ENCODE results near the gene PHPT1.
"Not testable (repeated sequence)": the region's sequence is repeated elsewhere in the genome, so short reads cannot be mapped to it uniquely, and the experiment has no call there.

PHPT1 gene

GRCh38 chr9:136833381-136834048, 15.7 kb upstream of the PHPT1 start:
- H3K9me3 ChIP-seq (ENCODE audit: control insufficient read depth, low read length); H3K4me1 ChIP-seq (ENCODE audit: control insufficient read depth, insufficient read depth, low read length); H3K9ac ChIP-seq (ENCODE audit: low read length); H3K27me3 ChIP-seq (replicated peaks; ENCODE audit: control insufficient read depth, insufficient read depth, low read length); DNase-seq (ENCODE audit: low read depth); H3K4me3 ChIP-seq (ENCODE audit: low read length): not testable (repeated sequence)
- peaks cover 42% of the 10 kb centered on the region for H3K36me3 ChIP-seq (ENCODE audit: control insufficient read depth, insufficient read depth, low read length, severe bottlenecking)

DNA sequence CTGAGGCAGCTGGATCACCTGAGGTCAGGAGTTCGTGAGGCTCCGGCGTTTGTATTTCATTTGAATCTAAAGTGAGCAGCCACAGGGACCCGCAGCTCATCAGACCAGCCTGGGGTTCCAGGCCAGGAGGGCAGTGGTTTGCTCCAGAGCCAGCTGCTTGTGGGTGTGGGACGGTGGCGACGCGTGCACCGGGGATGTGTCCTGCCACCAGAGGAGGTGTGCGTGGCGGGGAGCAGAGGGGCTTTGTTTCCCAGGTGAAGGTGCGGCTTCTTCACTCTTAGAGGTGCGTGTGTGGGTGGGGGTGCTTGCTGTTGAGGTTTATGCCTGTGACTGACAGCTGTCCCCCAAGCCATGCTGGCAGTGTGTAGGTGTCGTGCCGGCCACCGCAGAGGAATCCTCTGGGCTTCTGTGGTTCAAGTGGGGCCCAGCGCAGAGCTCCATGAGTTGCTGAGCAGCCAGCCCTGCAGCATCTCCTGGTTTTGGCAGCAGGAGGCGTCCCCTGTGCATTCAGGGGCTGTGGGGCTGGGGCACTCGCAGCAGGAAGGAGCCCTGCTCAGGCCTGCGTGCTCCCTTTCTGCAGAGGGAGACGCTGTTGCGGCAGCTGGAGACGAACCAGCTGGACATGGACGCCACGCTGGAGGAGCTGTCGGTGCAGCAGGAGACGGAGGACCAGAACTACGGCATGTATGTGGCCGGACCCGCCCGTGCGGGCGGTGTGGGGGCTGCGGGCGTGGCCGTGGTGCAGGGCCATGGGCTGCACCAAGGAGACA, 13.9 kb upstream of the PHPT1 start:
- H3K4me1 ChIP-seq (ENCODE audit: control insufficient read depth, insufficient read depth, low read length), result no peaks in the 10 kb centered on the region
- no peaks in the 10 kb centered on the region for H3K27me3 ChIP-seq (replicated peaks; ENCODE audit: control insufficient read depth, insufficient read depth, low read length)
- H3K4me3 ChIP-seq (ENCODE audit: low read length), result no peak overlapping the region
- H3K36me3 ChIP-seq (ENCODE audit: control insufficient read depth, insufficient read depth, low read length, severe bottlenecking), result peaks cover 38% of the 10 kb centered on the region
- no peak for DNase-seq (ENCODE audit: low read depth)
- H3K9ac ChIP-seq (ENCODE audit: low read length), result no peak overlapping the region
- no peaks in the 10 kb centered on the region for H3K9me3 ChIP-seq (ENCODE audit: control insufficient read depth, low read length)

DNA sequence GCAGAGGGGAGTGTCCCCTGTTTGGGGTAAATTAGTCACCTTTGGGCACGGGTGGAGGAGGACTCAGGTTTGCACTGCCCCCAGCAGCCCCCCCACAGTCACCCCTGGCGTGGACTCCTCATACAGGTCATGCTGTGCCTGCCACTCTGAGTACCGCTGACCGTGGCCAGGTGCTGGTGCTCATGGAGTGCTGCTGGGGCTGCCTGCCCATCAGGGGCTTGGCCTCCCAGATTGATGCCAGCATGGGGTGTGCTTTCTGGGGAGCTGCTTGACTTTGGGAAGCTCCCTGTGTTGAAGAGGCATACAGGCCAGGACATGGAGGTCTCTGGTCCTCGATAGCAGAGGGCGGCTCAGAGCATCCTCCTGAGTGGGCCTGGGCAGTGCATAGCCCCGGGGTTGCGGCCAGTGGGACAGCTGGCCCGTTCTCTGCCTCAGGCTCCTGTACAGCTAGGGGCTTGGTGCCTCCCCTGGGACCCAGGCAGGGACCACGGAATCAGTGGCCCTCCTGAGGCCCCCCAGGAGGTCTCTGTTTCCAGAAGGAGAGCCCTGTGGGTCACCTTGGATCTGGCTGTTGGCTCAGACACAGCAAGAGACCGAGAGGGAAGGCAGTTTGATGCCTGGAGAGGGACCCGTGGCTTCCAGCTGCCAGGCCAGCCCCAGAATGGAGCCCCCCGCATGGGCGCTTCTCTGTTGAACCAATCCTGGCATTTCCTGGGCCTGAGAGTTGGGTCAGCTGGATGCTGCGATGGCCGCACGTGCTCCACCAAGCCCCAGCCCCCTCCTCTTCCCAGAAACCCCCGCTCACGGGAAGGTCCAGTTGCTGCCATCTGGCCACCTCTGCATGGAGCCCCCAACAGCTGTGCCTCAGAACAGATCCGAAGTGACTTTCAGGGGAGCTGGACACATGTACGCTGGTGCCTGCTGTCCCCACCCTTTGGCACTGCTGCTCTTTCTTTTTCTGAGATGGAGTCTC, 13.0 kb upstream of the PHPT1 start:
- no peaks in the 10 kb centered on the region for H3K4me1 ChIP-seq (ENCODE audit: control insufficient read depth, insufficient read depth, low read length)
- H3K9me3 ChIP-seq (ENCODE audit: control insufficient read depth, low read length), result no peaks in the 10 kb centered on the region
- peaks cover 30% of the 10 kb centered on the region for H3K36me3 ChIP-seq (ENCODE audit: control insufficient read depth, insufficient read depth, low read length, severe bottlenecking)
- DNase-seq (ENCODE audit: low read depth), result no peak
- H3K27me3 ChIP-seq (replicated peaks; ENCODE audit: control insufficient read depth, insufficient read depth, low read length), result no peaks in the 10 kb centered on the region
- H3K4me3 ChIP-seq (ENCODE audit: low read length), result no peak overlapping the region
- H3K9ac ChIP-seq (ENCODE audit: low read length), result no peak overlapping the region

- H3K9me3 ChIP-seq (ENCODE audit: control insufficient read depth, low read length), result no peaks in the 10 kb centered on the region
- no peak overlapping the region for H3K4me3 ChIP-seq (ENCODE audit: low read length)
- DNase-seq (ENCODE audit: low read depth), result no peak
- H3K27me3 ChIP-seq (replicated peaks; ENCODE audit: control insufficient read depth, insufficient read depth, low read length), result no peaks in the 10 kb centered on the region
- peaks cover 8% of the 10 kb centered on the region for H3K4me1 ChIP-seq (ENCODE audit: control insufficient read depth, insufficient read depth, low read length)
- H3K36me3 ChIP-seq (ENCODE audit: control insufficient read depth, insufficient read depth, low read length, severe bottlenecking), result peaks cover 19% of the 10 kb centered on the region
- no peak overlapping the region for H3K9ac ChIP-seq (ENCODE audit: low read length)
Observed at GRCh38 chr9:136837146-136837855, 11.9 kb upstream of the PHPT1 start.

DNA sequence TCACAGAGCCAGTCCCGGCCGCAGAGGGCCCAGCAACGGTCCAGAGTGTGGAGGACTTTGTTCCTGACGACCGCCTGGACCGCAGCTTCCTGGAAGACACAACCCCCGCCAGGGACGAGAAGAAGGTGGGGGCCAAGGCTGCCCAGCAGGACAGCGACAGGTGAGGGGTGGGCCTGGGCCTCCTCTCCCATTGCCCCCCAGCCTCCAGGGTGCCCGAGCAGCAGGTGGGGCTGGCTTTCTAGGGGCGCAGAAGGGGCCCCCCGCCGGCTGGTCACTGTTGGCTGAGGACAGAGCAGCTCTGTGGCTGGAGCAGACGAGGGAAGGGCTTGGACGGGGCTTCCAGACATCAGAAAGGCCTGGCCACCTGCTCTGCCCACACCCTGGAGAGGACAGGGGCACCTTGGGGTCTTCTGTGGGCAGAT, 11.3 kb upstream of the PHPT1 start:
- H3K27me3 ChIP-seq (replicated peaks; ENCODE audit: control insufficient read depth, insufficient read depth, low read length); H3K9ac ChIP-seq (ENCODE audit: low read length); H3K4me1 ChIP-seq (ENCODE audit: control insufficient read depth, insufficient read depth, low read length); H3K4me3 ChIP-seq (ENCODE audit: low read length); DNase-seq (ENCODE audit: low read depth); H3K9me3 ChIP-seq (ENCODE audit: control insufficient read depth, low read length): not testable (repeated sequence)
- peaks cover 15% of the 10 kb centered on the region for H3K36me3 ChIP-seq (ENCODE audit: control insufficient read depth, insufficient read depth, low read length, severe bottlenecking)

- Histone ChIP-seq H3K4me1 (ENCODE audit: control insufficient read depth, insufficient read depth, low read length) (peaks cover 8% of the 10 kb centered on the region), H3K36me3 (ENCODE audit: control insufficient read depth, insufficient read depth, low read length, severe bottlenecking) (peaks cover 15% of the 10 kb centered on the region), H3K9ac (ENCODE audit: low read length) (no peak overlapping the region), H3K4me3 (ENCODE audit: low read length) (no peak overlapping the region), H3K27me3 (replicated peaks; ENCODE audit: control insufficient read depth, insufficient read depth, low read length) (no peaks in the 10 kb centered on the region), H3K9me3 (ENCODE audit: control insufficient read depth, low read length) (no peaks in the 10 kb centered on the region)
- no peak for DNase-seq (ENCODE audit: low read depth)
Observed at GRCh38 chr9:136838314-136839228, 10.6 kb upstream of the PHPT1 start.

DNA sequence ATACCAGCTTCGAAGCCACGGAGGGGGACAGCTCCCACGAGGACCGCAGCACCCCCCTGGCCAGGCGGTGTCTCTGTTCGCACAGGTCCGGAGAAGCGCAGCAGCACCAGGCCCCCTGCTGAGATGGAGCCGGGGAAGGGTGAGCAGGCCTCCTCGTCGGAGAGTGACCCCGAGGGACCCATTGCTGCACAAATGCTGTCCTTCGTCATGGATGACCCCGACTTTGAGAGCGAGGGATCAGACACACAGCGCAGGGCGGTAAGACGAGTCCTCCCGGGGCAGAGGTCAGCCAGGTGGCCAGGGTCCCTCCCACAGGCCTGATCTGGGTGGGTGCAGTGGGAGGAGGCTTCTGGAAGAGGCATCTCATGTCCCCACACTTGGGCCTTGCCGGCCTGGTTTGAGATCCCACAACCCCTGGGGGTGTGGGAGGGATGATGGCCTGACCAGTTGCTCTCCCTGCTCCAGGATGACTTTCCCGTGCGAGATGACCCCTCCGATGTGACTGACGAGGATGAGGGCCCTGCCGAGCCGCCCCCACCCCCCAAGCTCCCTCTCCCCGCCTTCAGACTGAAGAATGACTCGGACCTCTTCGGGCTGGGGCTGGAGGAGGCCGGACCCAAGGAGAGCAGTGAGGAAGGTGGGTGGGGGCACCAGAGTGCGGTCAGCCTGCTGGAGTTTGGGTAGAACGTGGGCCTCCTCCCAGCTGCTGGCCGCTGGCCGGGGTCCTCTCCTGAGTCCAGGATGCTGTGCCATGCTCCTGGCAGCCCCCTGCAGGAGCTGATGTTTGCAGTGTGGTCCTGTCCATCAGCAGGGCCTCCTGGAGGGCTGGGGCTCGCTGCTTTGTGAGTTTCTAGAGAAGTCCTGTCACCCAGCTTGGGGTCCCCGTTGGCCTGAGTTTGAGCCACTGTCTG, 9.7 kb upstream of the PHPT1 start:
- Histone ChIP-seq H3K36me3 (ENCODE audit: control insufficient read depth, insufficient read depth, low read length, severe bottlenecking) (peaks cover 15% of the 10 kb centered on the region), H3K4me3 (ENCODE audit: low read length) (no peak overlapping the region), H3K9me3 (ENCODE audit: control insufficient read depth, low read length) (no peaks in the 10 kb centered on the region), H3K4me1 (ENCODE audit: control insufficient read depth, insufficient read depth, low read length) (peaks cover 8% of the 10 kb centered on the region), H3K27me3 (replicated peaks; ENCODE audit: control insufficient read depth, insufficient read depth, low read length) (no peaks in the 10 kb centered on the region), H3K9ac (ENCODE audit: low read length) (no peak overlapping the region)
- DNase-seq (ENCODE audit: low read depth), result no peak

DNA sequence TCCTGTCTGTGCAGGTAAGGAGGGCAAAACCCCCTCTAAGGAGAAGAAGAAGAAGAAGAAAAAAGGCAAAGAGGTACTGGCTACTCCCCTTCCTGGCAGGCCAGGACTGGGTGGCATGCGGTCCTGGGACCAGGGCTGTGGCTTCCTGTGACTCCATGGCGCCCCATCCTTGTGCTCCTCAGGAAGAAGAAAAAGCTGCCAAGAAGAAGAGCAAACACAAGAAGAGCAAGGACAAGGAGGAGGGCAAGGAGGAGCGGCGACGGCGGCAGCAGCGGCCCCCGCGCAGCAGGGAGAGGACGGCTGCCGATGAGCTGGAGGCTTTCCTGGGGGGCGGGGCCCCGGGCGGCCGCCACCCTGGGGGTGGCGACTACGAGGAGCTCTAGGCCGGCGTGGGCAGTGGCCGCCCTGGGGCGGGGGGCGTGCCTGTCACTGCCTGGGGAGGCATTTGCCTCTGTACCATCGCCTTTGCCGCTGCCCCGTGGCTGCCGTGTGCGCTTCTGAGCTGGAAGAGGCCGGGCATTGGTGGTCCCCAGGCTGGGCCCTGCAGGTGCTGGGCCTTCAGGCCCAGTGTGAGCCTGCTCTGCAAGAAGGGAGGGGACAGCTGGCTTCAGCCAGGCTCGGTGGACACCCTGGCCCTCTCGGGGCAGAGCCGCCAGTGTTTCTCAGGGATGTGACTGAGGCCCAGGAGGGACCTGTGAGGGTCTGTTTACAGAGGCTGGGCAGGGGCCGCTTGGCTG, 8.9 kb upstream of the PHPT1 start:
- peaks cover 8% of the 10 kb centered on the region for H3K4me1 ChIP-seq (ENCODE audit: control insufficient read depth, insufficient read depth, low read length)
- no peak overlapping the region for H3K4me3 ChIP-seq (ENCODE audit: low read length)
- peaks cover 15% of the 10 kb centered on the region for H3K36me3 ChIP-seq (ENCODE audit: control insufficient read depth, insufficient read depth, low read length, severe bottlenecking)
- H3K9me3 ChIP-seq (ENCODE audit: control insufficient read depth, low read length), result no peaks in the 10 kb centered on the region
- H3K9ac ChIP-seq (ENCODE audit: low read length), result no peak overlapping the region
- no peak for DNase-seq (ENCODE audit: low read depth)
- H3K27me3 ChIP-seq (replicated peaks; ENCODE audit: control insufficient read depth, insufficient read depth, low read length), result no peaks in the 10 kb centered on the region
